EL (cell line): ENCODE results near the gene RABL2B.
"Not testable (repeated sequence)": the region's sequence is repeated elsewhere in the genome, so short reads cannot be mapped to it uniquely, and the experiment has no call there.

ENCODE experiments used
- DNase-seq: peaks from one replicate; pipeline ENCODE4 v3.0.0-alpha.2; 2016

The RABL2B gene

DNA sequence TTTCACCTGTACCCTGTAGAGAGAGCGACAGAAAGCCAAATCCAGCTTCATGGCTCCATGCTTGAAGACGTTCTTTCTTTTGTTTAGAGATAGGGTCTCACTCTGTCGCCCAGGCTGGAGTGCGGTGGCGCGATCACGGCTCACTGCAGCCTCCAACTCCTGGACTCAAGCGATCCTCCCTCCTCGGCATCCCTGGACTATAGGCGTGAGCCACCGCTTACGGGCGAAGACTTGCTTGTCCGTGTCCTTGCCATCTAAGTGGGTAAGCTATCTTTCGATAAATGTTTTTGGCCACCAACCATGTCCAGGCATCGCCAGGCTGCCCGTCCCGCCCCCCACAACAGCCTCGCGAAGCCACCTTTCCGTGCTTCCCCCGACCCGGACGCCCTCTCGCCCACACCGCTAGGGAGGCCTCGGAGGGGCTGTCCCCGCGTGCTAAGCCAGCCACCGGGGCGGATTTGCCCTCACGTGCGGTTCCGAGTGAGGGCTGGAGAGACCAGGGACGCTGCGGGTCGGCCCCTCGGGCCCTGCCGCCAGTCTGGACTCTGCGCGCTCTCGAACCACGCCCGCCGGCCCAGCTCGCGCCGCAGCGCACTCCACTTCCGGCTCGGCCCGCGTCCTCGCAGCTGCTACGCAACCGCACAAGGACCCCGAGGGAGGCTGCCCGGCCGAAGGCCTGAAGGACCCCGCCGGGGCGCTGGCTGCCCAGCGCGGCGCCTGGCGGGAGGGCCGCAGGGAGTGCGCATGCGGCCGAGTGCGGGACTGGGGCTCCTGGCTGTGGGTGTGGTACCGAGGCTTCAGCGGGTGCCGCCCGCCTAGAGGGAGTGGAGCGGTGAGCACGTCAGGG lies at the start of gene RABL2B:
TSS of gene RABL2B (minus strand) at position 604 of the 847 bp plus-strand sequence. CDS start 1,342 bp downstream, outside the sequence.
- peak; percentile 87 for DNase-seq

DNA sequence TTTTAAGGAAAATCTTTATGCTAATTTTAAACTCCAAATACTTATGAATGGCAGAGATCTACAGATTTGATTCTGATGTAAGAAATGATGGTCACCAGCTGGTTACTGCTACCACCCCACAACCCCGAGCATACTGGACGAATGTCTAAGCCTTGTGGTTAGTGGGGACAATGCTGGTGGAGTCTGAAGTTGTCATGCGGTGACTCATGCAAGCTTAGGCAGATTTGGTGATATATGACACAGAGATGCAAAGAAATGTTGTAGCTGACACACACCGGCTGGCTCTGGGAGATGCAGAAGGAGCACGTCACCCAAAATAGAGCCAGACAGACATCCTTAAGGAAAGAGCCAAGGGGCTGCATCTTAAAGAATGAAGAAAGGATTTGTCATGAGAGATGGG lies 3.5 kb upstream of the RABL2B start:
- not testable (repeated sequence) for DNase-seq

GRCh38 chr22:50785289-50785688 lies 1.9 kb upstream of the RABL2B start:
- DNase-seq = not testable (repeated sequence)

DNA sequence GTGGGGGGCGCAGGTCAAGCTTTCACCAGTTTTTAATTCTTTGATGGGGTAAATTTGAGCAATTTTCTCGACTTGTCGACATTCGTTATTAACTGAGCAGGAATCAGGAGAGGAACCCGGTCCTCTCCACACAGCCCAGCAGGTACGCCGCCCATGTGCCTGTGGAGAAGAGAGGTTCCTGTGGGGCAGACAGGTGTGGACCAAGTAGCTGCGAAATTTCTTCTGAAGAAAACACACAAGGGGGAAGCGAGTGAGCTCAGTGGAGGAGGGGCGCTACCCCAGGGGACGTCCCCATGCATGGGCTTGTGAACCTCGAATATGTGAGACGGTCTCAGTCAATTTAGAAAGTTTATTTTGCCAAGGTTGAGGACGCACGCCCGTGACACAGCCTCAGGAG lies 442 bp upstream of the RABL2B start:
- DNase-seq = not testable (repeated sequence)

- not testable (repeated sequence) for DNase-seq
Observed at GRCh38 chr22:50782253-50782652, 1.2 kb downstream of the RABL2B start.

DNA sequence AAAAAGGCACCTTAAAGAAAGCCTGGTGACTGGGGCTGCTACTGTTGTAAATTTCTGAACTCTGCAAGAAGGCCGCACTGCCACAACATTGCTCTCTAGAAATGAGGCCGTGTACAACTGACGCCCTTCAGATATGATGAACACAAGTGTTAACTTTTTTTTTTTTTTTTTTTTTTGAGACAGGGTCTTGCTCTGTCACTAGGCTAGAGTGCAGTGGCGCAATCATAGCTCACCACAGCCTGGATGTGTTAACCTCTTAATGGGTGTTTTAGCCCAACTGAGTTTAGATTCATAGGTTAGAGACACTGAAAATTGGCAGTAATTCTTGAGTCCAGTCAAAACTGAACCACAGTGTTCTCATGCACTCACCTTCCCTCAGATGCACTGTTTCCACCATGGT lies 3.2 kb downstream of the RABL2B start:
- DNase-seq = not testable (repeated sequence)

GRCh38 chr22:50777631-50778030 lies 5.8 kb downstream of the RABL2B start:
- not testable (repeated sequence) for DNase-seq

GRCh38 chr22:50775132-50775531 lies 8.3 kb downstream of the RABL2B start:
- peak; percentile 55 for DNase-seq

GRCh38 chr22:50764288-50764687 lies 19.1 kb downstream of the RABL2B start:
- DNase-seq = not testable (repeated sequence)

DNA sequence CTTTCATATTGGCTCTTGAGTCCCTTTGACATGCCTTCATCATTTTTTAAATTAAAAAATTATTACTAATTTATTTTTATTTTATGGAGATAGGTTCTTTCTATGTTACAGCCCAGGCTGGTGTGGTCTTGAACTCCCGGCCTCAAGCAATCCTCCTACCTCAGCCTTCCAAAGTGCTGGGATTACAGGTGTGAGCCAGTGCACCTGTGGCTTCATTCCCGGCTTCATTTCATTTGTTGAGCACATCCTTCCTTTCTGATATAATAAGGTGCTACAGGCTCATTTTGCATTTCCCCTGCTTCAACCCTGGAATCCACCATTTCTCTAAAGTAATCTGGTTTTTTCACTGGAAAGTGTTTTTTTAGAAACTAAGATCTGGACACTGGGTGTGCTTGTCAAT lies 21.6 kb downstream of the RABL2B start:
- not testable (repeated sequence) for DNase-seq

- peak; percentile 63 for DNase-seq
Observed at GRCh38 chr22:50759597-50760341, 23.7 kb downstream of the RABL2B start.

GRCh38 chr22:50756949-50757491 lies 26.4 kb downstream of the RABL2B start:
- peak; percentile 19 for DNase-seq

DNA sequence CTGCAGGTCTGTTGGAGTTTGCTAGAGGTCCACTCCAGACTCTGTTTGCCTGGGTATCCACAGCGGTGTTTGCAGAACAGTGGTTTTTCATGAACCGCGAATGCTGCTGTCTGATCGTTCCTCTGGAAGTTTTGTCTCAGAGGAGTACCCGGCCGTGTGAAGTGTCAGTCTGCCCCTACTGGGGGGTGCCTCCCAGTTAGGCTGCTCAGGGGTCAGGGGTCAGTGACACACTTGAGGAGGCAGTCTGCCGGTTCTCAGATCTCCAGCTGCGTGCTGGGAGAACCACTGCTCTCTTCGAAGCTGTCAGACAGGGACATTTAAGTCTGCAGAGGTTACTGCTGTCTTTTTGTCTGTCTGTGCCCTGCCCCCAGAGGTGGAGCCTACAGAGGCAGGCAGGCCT lies 27.0 kb downstream of the RABL2B start:
- DNase-seq = not testable (repeated sequence)

DNA sequence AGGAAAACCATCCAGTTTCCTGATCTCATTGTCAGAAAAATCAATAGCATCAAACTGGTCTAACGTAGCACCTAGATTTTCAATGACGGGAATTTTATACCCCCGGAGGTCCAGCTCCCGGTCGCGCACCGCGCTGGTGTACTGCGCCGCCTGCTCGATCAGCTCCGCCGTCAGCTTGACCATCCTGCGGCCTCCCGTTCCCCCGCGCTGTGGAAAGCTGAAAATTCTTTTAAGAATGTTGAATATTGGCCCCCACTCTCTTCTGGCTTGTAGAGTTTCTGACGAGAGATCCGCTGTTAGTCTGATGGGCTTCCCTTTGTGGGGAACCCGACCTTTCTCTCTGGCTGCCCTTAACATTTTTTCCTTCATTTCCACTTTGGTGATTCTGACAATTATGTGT lies 28.2 kb downstream of the RABL2B start:
- DNase-seq = not testable (repeated sequence)

- not testable (repeated sequence) for DNase-seq
Observed at GRCh38 chr22:50749302-50750074, 33.9 kb downstream of the RABL2B start.

- DNase-seq = not testable (repeated sequence)
Observed at GRCh38 chr22:50748630-50749029, 34.8 kb downstream of the RABL2B start.

GRCh38 chr22:50747521-50747920 lies 35.9 kb downstream of the RABL2B start:
- not testable (repeated sequence) for DNase-seq

DNA sequence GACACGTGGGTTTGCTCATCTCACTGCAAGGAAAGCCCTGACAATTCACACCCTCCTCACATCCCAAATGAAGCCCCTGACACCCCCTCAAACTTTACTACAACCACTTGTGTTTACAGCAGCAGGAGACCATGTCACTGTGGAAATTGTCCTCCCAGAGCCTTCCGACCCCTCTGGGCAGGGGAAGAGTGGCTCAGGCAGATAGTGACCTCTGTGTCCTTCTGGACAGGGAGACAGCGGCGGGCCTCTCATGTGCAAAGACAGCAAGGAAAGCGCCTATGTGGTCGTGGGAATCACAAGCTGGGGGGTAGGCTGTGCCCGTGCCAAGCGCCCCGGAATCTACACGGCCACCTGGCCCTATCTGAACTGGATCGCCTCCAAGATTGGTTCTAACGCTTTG lies 39.0 kb downstream of the RABL2B start:
- DNase-seq = not testable (repeated sequence)

DNA sequence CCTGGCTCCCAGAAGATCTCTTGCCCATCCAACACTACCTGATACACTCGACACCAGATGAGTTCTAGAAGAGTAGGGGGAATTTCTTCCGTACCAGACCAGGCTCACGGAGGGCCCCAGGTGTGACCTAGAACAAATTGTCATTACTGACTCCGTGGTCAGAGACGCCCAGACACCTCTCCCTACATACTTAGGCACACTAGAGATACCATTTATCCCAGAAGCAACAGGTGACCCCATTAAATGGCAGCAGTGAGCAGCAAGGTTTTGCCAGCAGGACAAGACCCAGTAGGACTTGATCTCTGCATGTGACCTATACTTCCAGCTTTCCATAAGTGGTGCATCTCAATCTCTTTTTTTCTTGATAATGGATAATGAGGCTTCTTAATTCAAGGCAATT lies 42.7 kb downstream of the RABL2B start:
- DNase-seq = not testable (repeated sequence)

- no peak for DNase-seq
Observed at GRCh38 chr22:50739894-50740293, 43.5 kb downstream of the RABL2B start.

- no peak for DNase-seq
Observed at GRCh38 chr22:50739279-50739691, 44.2 kb downstream of the RABL2B start.

DNA sequence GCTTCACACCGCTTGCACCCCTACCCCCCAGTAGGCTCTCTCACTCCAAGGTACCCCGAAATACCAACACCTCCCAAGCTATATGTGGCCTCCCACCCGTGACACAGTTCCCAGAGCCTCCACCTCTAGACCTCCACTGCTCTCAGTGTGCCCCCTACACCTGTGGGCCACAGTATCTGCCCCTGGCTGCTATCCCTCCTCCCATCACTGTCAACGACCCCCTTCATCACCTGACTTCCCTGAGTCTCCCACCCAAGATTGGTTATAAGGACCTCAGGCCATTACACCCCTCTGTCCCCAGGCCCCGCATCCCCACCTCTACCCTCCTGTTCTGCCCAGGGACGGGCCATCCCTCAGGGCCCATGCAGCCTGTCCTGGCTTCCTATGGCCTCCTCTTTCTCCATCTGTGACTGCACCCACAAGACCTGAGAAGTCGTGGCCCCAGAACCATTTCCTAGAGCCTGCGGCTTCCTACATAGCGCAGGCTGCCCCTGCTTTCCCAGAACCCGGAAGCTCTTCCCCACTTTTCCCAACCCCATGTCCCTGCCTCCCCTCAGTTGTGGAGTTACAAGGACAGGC lies 44.7 kb downstream of the RABL2B start:
- DNase-seq = no peak
